ENCODE measurements around the gene NRG3.

- no peak for TF ChIP-seq EP300 (IDR thresholded peaks at IDR 0.05)
- no peak for TF ChIP-seq CTCF (IDR thresholded peaks at IDR 0.05)
- TF ChIP-seq POLR2A (IDR thresholded peaks at IDR 0.05), result no peak
These were observed 393.0 kb downstream of the NRG3 start for GRCh38 chr10:82267960-82268359.

Data from upper lobe of left lung (tissue), 4 donors.